ENCODE results near the gene ACD.
A peak's percentile ranks its signal among the peaks of the same experiment; 100 is the strongest.

The ACD gene

DNA sequence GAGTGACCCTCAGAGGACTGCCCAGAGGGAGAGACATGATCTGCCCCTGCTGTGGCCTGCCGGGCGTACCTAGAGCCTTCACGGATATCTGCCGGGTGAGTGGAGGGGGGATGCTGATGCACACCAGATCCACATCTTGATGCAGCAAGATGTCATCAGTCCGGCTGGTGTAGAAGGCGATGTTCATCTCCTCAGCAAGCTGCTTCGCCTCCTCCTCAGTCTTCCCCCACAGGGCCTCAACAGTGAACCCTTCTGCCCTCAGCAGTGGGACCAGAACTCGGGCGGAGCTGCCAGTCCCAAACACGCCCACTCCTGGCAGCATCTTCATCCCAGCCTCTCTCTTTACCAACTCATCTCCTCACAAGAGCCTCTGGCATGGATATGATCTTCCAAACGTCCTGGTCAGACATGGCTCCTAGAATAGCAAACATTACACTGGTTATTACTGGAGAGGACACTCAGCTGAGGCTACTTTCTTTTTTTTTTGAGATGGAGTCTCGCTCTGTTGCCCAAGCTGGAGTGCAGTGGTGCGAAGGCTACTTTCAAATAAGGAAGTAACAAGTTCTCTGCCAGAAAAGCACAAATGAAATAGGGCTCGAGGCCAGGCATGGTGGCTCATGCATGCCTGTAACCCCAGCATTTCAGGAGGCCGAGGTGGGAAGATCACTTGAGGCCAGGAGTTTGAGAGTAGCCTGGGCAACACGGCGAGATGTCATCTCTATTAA lies 25.5 kb upstream of the ACD start:
- ATAC-seq (ENCODE audit: low read depth) (peak; percentile 99), DNase-seq (ENCODE audit: low spot score in 2 of 2) (peak; percentile 32 to 38)
- H3K27ac Mint-ChIP-seq, result peak overlapping the region; percentile 18
- H3K4me3 Mint-ChIP-seq, result peak overlapping the region; percentile 67
- H3K4me1 Mint-ChIP-seq, result peaks cover 11% of the 10 kb centered on the region
- peaks cover 9% of the 10 kb centered on the region for H3K36me3 Mint-ChIP-seq
- no peaks in the 10 kb centered on the region for H3K9me3 Mint-ChIP-seq
- H3K27me3 Mint-ChIP-seq, result no peaks in the 10 kb centered on the region

DNA sequence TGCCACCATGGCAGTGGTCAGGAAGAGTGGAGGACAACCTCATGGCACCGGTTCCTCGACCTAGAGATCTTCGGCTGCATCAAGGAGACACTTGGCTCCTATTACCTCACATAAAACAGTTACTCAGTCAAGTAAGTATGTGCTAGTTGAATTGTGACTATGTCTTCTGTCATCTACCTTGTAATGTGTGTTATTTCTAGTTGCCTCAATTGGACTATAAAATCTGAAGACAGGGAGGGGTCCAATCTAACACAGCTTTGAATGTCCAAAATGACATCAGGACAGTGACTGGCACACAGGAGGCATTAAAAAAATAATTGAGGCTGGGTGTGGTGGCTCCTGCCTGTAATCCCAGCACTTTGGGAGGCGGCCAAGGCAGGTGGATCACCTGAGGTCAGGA lies 23.7 kb upstream of the ACD start:
- no peaks in the 10 kb centered on the region for H3K9me3 Mint-ChIP-seq
- H3K27ac Mint-ChIP-seq, result no peak overlapping the region

DNA sequence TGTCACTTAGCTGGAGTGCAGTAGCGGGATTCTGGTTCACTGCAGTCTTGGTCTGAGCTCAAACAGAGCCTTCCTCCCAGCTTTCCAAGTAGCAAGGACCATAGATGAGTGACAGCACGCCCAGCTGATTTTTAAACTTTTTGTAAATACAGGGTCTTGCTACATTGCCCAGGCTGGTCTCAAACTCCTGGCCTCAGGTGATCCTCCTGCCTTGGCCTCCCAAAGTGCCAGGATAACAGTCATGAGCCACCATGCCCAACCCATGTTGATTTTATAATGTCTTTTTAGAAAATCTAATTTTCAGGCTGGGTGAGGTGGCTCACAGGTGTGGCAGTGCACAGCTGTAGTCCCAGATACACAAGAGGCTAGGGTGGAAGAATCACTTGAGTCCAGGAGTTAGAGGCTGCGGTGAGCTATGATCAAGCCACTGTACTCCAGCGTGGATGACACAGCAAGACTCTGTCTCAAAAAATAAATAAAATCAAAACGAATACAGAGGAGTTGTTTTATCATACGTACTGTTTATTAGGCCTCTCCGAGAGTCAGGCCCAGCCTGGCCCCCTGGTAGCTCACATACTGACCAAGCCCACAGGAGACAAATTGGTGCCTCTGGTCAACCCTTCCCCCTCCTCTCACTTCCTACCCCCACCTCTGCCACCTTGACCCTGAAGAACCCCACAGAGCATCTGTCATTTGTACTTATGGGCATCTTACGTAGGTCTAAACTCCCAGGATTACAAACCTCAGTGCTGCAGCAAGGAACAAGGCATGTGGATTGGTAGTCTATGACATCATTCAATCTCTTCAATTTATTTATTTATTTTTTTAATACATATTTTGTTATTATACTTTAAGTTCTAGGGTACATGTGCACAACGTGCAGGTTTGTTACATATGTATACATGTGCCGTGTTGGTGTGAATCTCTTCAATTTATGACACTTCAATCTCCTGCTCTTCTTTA lies 20.2 kb upstream of the ACD start:
- no peak overlapping the region for H3K27ac Mint-ChIP-seq
- no peaks in the 10 kb centered on the region for H3K9me3 Mint-ChIP-seq
- no peak for ATAC-seq (ENCODE audit: low read depth)

More for the DNA sequence above, 23.7 kb upstream of the ACD start:
- no peak for DNase-seq (ENCODE audit: low spot score in 2 of 2)
- no peaks in the 10 kb centered on the region for H3K27me3 Mint-ChIP-seq
- peaks cover 9% of the 10 kb centered on the region for H3K4me1 Mint-ChIP-seq
- H3K4me3 Mint-ChIP-seq, result no peak overlapping the region
- peaks cover 9% of the 10 kb centered on the region for H3K36me3 Mint-ChIP-seq
- no peak for ATAC-seq (ENCODE audit: low read depth)

DNA sequence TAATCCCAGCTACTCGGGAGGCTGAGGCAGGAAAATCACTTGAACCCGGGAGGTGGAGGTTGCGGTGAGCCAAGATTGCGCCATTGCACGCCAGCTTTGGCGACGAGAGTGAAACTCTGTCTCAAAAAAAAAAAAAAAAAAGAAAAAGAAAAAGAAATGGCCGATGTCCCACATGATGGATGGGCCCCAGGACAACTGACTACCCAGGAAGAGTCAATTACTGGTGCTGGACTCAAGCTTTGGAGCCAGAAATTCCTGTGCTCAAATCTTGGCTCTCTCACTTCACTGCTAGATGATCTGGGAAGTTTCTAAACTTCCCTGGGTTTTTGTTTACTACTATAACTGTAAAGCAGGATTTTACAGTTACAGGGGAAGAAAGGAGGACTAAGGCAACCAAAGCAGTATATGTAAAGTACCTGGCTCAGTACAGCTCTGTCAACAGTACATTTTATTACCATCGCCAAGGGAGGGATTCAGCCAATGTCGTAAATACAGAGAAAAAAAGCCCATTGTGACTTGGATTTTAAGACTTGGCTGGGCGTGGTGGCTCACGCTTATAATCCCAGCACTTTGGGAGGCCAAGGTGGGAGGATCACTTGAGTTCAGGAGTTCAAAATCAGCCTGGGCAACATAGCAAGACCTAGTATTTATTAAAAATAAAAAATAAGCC lies 18.4 kb upstream of the ACD start:
- peaks cover 9% of the 10 kb centered on the region for H3K4me1 Mint-ChIP-seq
- DNase-seq (ENCODE audit: low spot score in 2 of 2), result no peak
- no peaks in the 10 kb centered on the region for H3K9me3 Mint-ChIP-seq
- no peaks in the 10 kb centered on the region for H3K27me3 Mint-ChIP-seq
- peaks cover 2% of the 10 kb centered on the region for H3K36me3 Mint-ChIP-seq
- no peak for ATAC-seq (ENCODE audit: low read depth)
- no peak overlapping the region for H3K27ac Mint-ChIP-seq
- H3K4me3 Mint-ChIP-seq, result no peak overlapping the region

More for the DNA sequence above, 20.2 kb upstream of the ACD start:
- Mint-ChIP-seq H3K27me3 (no peaks in the 10 kb centered on the region), H3K4me3 (no peak overlapping the region), H3K4me1 (peaks cover 3% of the 10 kb centered on the region), H3K36me3 (peaks cover 5% of the 10 kb centered on the region)
- DNase-seq (ENCODE audit: low spot score in 2 of 2), result no peak

DNA sequence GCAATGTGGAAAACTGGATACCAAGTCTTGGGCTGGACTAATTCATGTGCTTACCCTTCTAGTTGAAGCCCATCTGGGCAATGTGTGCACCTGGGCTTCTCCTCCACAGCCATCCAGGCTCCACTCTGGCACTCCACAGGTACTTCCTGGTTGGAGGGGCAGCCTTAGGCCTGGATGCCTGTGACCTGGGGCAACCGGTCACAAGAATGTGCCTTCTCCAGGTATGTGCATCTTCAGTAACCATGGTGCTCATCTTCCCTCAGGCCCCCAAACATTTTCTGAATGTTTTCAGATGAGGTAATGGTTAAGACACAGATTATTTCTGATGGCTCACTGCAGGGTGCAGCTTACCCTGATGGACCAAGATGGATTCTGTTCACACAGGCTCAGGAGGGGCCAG lies 17.7 kb upstream of the ACD start:
- Mint-ChIP-seq H3K36me3 (no peaks in the 10 kb centered on the region), H3K4me3 (no peak overlapping the region), H3K27ac (no peak overlapping the region), H3K9me3 (no peaks in the 10 kb centered on the region), H3K4me1 (peaks cover 11% of the 10 kb centered on the region), H3K27me3 (no peaks in the 10 kb centered on the region)
- no peak for ATAC-seq (ENCODE audit: low read depth)
- no peak for DNase-seq (ENCODE audit: low spot score in 2 of 2)

DNA sequence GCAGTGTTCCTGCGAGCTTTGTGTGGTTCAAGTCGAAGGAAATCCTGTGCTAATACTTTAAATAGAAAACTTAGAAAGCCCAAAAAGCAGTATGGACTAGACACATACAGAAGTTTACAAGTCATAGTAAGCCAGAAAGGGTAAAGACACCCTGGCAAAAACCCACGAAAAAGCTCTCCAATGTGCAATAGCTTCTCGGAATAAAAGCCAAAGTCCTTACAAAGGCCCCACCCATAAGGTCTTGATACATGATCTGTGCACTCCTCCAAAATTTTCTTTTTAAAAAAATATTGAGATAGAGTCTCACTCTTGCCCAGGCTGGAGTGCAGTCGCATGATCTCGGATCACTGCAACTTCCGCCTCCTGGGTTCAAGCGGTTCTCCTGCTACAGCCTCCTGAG lies 16.9 kb upstream of the ACD start:
- Mint-ChIP-seq H3K4me3 (no peak overlapping the region), H3K9me3 (no peaks in the 10 kb centered on the region), H3K27ac (peak overlapping the region; percentile 64), H3K27me3 (no peaks in the 10 kb centered on the region), H3K36me3 (no peaks in the 10 kb centered on the region), H3K4me1 (peaks cover 16% of the 10 kb centered on the region)
- DNase-seq (ENCODE audit: low spot score in 2 of 2) (no peak), ATAC-seq (ENCODE audit: low read depth) (no peak)

DNA sequence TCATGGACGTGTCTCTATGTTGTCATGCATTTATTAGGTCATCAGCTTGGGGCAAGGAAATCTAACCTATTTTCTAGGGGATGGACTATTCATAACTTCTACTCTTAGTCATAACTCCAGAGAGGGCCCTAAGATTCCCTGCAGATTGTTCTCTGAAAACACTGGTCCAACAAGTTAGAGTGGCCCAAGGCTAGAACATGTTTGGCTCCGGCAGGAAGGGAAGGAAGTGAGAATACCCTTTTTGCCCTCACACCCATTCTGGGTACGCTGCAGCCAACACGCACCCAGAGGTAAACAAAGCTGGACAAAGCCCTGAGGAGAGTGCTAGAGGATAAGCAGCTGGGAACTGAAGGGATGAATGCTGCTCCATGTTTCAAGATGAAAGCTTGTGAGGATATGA lies 16.5 kb upstream of the ACD start:
- no peak for DNase-seq (ENCODE audit: low spot score in 2 of 2)
- H3K9me3 Mint-ChIP-seq, result no peaks in the 10 kb centered on the region
- H3K36me3 Mint-ChIP-seq, result no peaks in the 10 kb centered on the region
- ATAC-seq (ENCODE audit: low read depth), result no peak
- peak overlapping the region; percentile 64 for H3K27ac Mint-ChIP-seq
- peaks cover 16% of the 10 kb centered on the region for H3K4me1 Mint-ChIP-seq
- no peak overlapping the region for H3K4me3 Mint-ChIP-seq
- H3K27me3 Mint-ChIP-seq, result no peaks in the 10 kb centered on the region

DNA sequence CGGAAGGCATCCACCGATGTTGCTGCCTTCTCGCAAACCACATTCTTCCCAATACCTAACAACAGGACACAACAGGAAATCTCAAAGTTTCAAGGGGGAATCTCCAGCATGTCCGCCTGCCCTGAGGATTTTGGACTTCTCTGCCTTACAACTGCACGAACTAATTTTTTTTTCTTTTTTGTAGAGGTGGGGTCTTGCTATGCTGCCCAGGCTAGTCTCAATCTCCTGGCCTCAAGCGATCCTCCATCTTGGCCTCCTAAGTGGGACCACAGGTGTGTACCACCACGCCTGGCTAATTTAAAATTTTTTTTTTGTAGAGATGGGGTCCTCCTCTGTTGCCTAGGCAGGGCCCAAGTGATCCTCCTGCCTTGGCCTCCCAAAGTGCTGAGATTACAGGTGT lies 15.9 kb upstream of the ACD start:
- H3K4me3 Mint-ChIP-seq, result no peak overlapping the region
- H3K4me1 Mint-ChIP-seq, result peaks cover 16% of the 10 kb centered on the region
- DNase-seq (ENCODE audit: low spot score in 2 of 2), result no peak
- H3K9me3 Mint-ChIP-seq, result no peaks in the 10 kb centered on the region
- H3K27me3 Mint-ChIP-seq, result no peaks in the 10 kb centered on the region
- no peak for ATAC-seq (ENCODE audit: low read depth)
- no peaks in the 10 kb centered on the region for H3K36me3 Mint-ChIP-seq
- H3K27ac Mint-ChIP-seq, result no peak overlapping the region

DNA sequence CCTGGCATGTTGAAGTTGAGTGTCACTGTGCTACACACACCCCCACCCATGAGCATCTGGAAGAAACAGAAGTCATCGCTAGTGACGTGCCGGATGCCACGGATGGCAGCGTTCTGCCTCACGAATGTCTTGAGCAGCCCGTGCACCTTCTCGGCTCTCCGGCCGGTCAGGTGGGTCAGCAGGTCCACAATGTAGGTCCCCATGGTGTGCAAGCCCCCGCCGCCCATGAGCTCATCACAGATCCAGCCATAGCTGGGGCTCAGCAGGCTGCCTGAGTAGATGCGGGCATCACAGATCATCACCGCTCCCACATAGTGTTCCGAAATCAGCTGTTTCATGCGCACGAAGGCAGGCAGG lies 15.5 kb upstream of the ACD start:
- no peak overlapping the region for H3K4me3 Mint-ChIP-seq
- H3K4me1 Mint-ChIP-seq, result peaks cover 16% of the 10 kb centered on the region
- no peak for ATAC-seq (ENCODE audit: low read depth)
- H3K36me3 Mint-ChIP-seq, result no peaks in the 10 kb centered on the region
- no peak for DNase-seq (ENCODE audit: low spot score in 2 of 2)
- no peaks in the 10 kb centered on the region for H3K9me3 Mint-ChIP-seq
- no peak overlapping the region for H3K27ac Mint-ChIP-seq
- H3K27me3 Mint-ChIP-seq, result no peaks in the 10 kb centered on the region

DNA sequence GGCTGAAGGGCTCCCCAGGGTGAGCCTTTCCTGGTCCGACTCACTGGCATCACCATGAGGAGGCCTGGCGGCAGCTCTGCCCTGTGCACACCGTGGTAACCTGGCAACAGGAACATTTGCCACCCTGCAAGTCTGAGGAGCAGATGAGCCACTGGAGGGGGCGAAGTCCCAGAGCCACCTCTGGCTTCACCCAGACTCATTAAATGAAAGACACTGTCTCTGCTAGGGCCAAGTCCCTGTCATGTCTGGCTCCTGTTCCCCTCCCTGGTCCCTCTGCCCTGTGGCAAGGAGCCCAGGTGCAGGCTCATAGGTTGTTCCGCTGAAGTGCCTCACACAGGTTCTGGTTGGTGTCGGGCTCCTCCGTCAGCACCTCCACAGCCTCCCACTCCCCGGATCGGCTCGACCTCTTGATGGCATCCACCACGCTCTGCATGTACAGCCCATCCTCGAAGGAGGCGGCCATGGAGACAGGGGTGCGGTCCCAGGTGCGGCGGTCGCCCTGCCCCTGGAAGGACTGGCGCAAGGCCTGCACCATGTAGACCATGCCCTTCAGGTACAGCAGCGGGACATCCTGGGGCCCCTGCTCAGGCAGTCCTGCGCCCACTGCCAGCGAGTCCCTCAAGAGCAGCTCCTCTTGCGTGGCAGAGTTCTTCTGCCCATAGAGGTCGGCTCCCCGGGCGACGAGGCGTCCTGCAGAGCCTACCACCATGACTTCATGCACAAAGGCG lies 15.0 kb upstream of the ACD start:
- peaks cover 16% of the 10 kb centered on the region for H3K4me1 Mint-ChIP-seq
- no peaks in the 10 kb centered on the region for H3K36me3 Mint-ChIP-seq
- ATAC-seq (ENCODE audit: low read depth) (no peak), DNase-seq (ENCODE audit: low spot score in 2 of 2) (no peak)
- H3K9me3 Mint-ChIP-seq, result no peaks in the 10 kb centered on the region
- no peak overlapping the region for H3K27ac Mint-ChIP-seq
- no peak overlapping the region for H3K4me3 Mint-ChIP-seq
- H3K27me3 Mint-ChIP-seq, result no peaks in the 10 kb centered on the region

DNA sequence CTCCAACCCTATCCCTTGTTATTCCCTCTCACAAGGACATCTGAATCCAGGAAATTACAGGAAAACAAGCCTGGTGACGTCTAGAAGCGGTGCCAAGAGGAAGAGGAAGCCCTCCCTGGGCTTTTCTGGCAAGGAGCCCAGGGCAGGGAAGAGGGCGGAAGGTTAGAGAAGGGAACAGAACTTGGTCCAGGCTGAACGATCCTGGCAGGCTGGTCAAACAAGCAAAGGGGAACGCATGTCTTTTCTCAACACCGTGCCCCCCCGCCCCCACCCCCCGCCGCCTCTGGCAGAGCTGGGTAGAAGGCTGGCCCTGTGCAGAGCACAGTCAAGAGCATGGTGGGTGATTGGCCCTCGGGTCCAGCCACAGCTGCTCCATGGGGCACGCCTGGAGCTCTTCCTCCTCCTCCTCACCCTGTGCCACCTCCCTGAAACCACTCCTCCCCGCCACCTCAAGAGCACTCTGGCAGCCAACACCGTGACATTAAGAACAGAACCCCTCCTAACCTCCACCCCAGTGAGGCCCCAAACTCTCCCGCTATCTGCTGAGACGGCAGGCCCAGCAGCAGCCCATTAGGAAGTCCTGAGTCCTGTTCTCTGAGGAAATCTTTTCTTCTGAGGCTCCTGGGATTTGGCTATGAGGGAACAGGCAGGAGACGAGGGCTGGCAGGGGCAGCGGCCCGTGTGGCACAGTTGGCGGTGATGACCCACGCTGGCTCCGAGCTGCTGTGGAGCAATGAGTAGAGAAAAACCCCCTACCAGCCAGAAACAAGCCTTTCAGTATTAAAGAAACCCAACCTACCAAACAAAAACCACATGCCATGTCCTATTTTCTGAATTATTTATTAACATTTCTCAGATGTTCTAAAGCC lies 13.9 kb upstream of the ACD start:
- Mint-ChIP-seq H3K27me3 (no peaks in the 10 kb centered on the region), H3K27ac (peak overlapping the region; percentile 46), H3K4me3 (no peak overlapping the region), H3K9me3 (no peaks in the 10 kb centered on the region), H3K36me3 (no peaks in the 10 kb centered on the region), H3K4me1 (peaks cover 24% of the 10 kb centered on the region)
- ATAC-seq (ENCODE audit: low read depth) (no peak), DNase-seq (ENCODE audit: low spot score in 2 of 2) (no peak)

DNA sequence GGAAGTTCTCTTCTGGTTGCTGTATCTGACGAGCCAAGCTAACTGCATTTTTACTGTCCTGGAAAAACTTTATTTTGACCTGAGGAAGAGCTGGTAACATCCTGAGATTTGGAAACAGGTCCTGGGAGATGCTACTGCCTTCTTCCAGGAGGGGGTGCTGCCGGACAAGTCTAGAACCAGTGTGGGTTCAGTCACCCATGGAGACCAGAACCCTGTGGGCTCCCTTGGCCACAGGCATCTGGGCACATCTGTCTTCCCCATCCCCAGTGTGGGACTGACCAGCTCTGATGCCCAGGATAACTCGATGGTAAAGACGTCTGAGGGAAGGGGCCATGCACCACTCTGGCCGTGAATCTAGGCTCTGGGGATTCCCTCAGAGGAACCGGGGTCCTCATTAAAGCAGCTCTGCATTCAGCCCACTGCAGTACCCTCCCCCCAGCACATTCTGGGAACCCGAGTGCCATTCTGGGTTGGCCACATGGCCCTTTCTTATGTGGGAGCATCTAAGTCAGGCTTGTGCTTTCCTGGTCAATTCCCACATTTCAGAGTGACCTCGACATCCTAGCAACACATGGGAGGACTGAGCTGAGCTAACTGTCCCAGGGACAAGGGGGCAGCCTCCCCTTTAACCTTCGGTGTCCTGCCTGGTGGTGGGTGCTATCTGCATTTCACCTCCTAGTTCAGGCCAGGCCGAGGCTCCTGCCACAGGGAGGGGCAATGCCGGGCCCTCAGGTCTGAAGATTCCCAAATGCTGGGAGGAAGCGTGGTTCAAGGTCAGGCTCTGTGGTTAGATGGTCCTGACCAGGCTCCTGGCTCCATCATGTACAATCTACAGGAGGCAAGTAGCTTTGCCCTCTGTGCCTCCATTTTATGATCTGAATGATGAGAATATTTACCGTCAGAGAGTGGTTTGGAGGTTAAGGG lies 12.9 kb upstream of the ACD start:
- ATAC-seq (ENCODE audit: low read depth), result peak; percentile 43
- no peaks in the 10 kb centered on the region for H3K27me3 Mint-ChIP-seq
- DNase-seq (ENCODE audit: low spot score in 2 of 2), result peak; percentile 59 to 69
- no peak overlapping the region for H3K27ac Mint-ChIP-seq
- H3K9me3 Mint-ChIP-seq, result no peaks in the 10 kb centered on the region
- H3K36me3 Mint-ChIP-seq, result no peaks in the 10 kb centered on the region
- no peak overlapping the region for H3K4me3 Mint-ChIP-seq
- peaks cover 31% of the 10 kb centered on the region for H3K4me1 Mint-ChIP-seq
